CD4-positive, alpha-beta T cell treated with Interleukin-17A for 4 hours (primary cell): ENCODE measurements around the gene OSBPL1A.
A peak's percentile ranks its signal among the peaks of the same experiment; 100 is the strongest.
"Not testable (repeated sequence)": the region's sequence is repeated elsewhere in the genome, so short reads cannot be mapped to it uniquely, and the experiment has no call there.

Experiments used
- DNase-seq: peaks from one replicate; pipeline ENCODE4 v3.0.0-alpha.2; 2020; ENCODE audit warnings: mixed read lengths

OSBPL1A gene

GRCh38 chr18:24176727-24177416 is 220.8 kb downstream of the OSBPL1A start:
- DNase-seq, result peak; percentile 45

- DNase-seq, result no peak
Measured at GRCh38 chr18:24173997-24174396, 223.6 kb downstream of the OSBPL1A start.

GRCh38 chr18:24170360-24170759 is 227.3 kb downstream of the OSBPL1A start:
- no peak for DNase-seq

- no peak for DNase-seq
Measured at GRCh38 chr18:24168496-24168895, 229.1 kb downstream of the OSBPL1A start.

GRCh38 chr18:24161304-24161703 is 236.3 kb downstream of the OSBPL1A start:
- DNase-seq, result no peak

- no peak for DNase-seq
Measured at GRCh38 chr18:24160086-24160485, 237.5 kb downstream of the OSBPL1A start.

- DNase-seq, result no peak
Measured at GRCh38 chr18:24157855-24158254, 239.8 kb downstream of the OSBPL1A start.

- no peak for DNase-seq
Measured at GRCh38 chr18:24153397-24153796, 244.2 kb downstream of the OSBPL1A start.

- not testable (repeated sequence) for DNase-seq
Measured at GRCh38 chr18:24149591-24149990, 248.0 kb downstream of the OSBPL1A start.

GRCh38 chr18:24142376-24142775 is 255.2 kb downstream of the OSBPL1A start:
- DNase-seq, result no peak

GRCh38 chr18:24140697-24141096 is 256.9 kb downstream of the OSBPL1A start:
- DNase-seq, result no peak

GRCh38 chr18:24138789-24139616 is 258.6 kb downstream of the OSBPL1A start, which contains the start of gene CABYR:
TSS of gene CABYR (plus strand) at chr18:24139062. CDS start at chr18:24143115, 4,053 bp downstream.
- peak; percentile 79 for DNase-seq

GRCh38 chr18:24138409-24138788 is 259.2 kb downstream of the OSBPL1A start:
- no peak for DNase-seq

GRCh38 chr18:24136967-24137373 is 260.7 kb downstream of the OSBPL1A start:
- no peak for DNase-seq

GRCh38 chr18:24130494-24130893 is 267.1 kb downstream of the OSBPL1A start:
- no peak for DNase-seq

- DNase-seq, result no peak
Measured at GRCh38 chr18:24128700-24129099, 268.9 kb downstream of the OSBPL1A start.

GRCh38 chr18:24127735-24128134 is 269.9 kb downstream of the OSBPL1A start:
- no peak for DNase-seq

- DNase-seq, result no peak
Measured at GRCh38 chr18:24126155-24126961, 271.3 kb downstream of the OSBPL1A start.

- DNase-seq, result no peak
Measured at GRCh38 chr18:24121625-24122024, 276.0 kb downstream of the OSBPL1A start.

- DNase-seq, result no peak
Measured at GRCh38 chr18:24120676-24121075, 276.9 kb downstream of the OSBPL1A start.

GRCh38 chr18:24118750-24119577 is 278.7 kb downstream of the OSBPL1A start:
- peak; percentile 88 for DNase-seq

GRCh38 chr18:24115628-24116027 is 282.0 kb downstream of the OSBPL1A start:
- DNase-seq, result no peak
